ENCODE data around the gene RAB6A. TPM values are rescaled to one million over a fixed set of nuclear protein-coding genes. Genes with fewer than 3 reads are reported as not detected.
"Not testable (repeated sequence)": the region's sequence is repeated elsewhere in the genome, so short reads cannot be mapped to it uniquely, and the experiment has no call there.

Gene RAB6A
- total RNA-seq, 5 donors from 2014 or later (not counting 1 experiment from before 2014, with no cell fraction given): 58.1 to 118 (median 102) TPM

GRCh38 chr11:73735959-73736358 lies 24.9 kb downstream of the RAB6A start:
- H3K4me3 ChIP-seq (ENCODE audit: control insufficient read depth in 1 of 2, extremely low read depth in 1 of 2, low read length in 1 of 2); H3K36me3 Mint-ChIP-seq; H3K27me3 Mint-ChIP-seq; DNase-seq; H3K9me3 ChIP-seq; H3K36me3 ChIP-seq (ENCODE audit: control insufficient read depth in 2 of 2, extremely low read depth in 1 of 2, insufficient read depth in 1 of 2, low read length in 1 of 2); CTCF ChIA-PET; H3K4me3 Mint-ChIP-seq; ATAC-seq (replicated peaks in 1 of 4); H3K9me3 Mint-ChIP-seq; H3K27ac Mint-ChIP-seq; POLR2A ChIA-PET; H3K27me3 ChIP-seq (replicated peaks in 1 of 2; ENCODE audit: control insufficient read depth in 2 of 2, extremely low read depth in 1 of 2, insufficient read depth in 2 of 2, low read length in 1 of 2); H3K27ac ChIP-seq (ENCODE audit: low read length): not testable (repeated sequence)
- peaks cover 0 to 11% of the 10 kb centered on the region in 2 experiments for H3K4me1 ChIP-seq (ENCODE audit: control insufficient read depth in 1 of 2, extremely low read depth in 1 of 2, insufficient read depth in 2 of 2, low read length in 2 of 2)
- WGBS (ENCODE audit: insufficient coverage): 81% methylated on average over 5 of the region's 7 CpGs
- H3K4me1 Mint-ChIP-seq: peaks cover 22 to 34% (median 25%) of the 10 kb centered on the region in 3 donors

GRCh38 chr11:73734993-73735392 lies 25.9 kb downstream of the RAB6A start:
- Histone ChIP-seq H3K4me1 (ENCODE audit: control insufficient read depth in 1 of 2, extremely low read depth in 1 of 2, insufficient read depth in 2 of 2, low read length in 2 of 2) (peaks cover 0 to 11% of the 10 kb centered on the region in 2 experiments), H3K27me3 (replicated peaks in 1 of 2; ENCODE audit: control insufficient read depth in 2 of 2, extremely low read depth in 1 of 2, insufficient read depth in 2 of 2, low read length in 1 of 2) (no peaks in the 10 kb centered on the region), H3K36me3 (ENCODE audit: control insufficient read depth in 2 of 2, extremely low read depth in 1 of 2, insufficient read depth in 1 of 2, low read length in 1 of 2) (no peaks in the 10 kb centered on the region), H3K4me3 (ENCODE audit: control insufficient read depth in 1 of 2, extremely low read depth in 1 of 2, low read length in 1 of 2) (no peak overlapping the region), H3K27ac (ENCODE audit: low read length) (no peak overlapping the region), H3K9me3 (no peaks in the 10 kb centered on the region)
- Mint-ChIP-seq H3K27me3 (no peaks in the 10 kb centered on the region), H3K4me1 (peaks cover 24 to 37% (median 30%) of the 10 kb centered on the region in 3 donors), H3K27ac (no peak overlapping the region), H3K4me3 (no peak overlapping the region), H3K36me3 (peaks cover 15% of the 10 kb centered on the region), H3K9me3 (no peaks in the 10 kb centered on the region)
- CTCF ChIA-PET: no interaction called here
- no peak for DNase-seq
- ATAC-seq (replicated peaks in 1 of 4): no peak
- POLR2A ChIA-PET: no interaction called here

GRCh38 chr11:73734011-73734410 lies 26.9 kb downstream of the RAB6A start:
- H3K27me3 Mint-ChIP-seq: not testable (repeated sequence)
- H3K4me1 Mint-ChIP-seq: peaks cover 32 to 44% (median 38%) of the 10 kb centered on the region in 3 donors

DNA sequence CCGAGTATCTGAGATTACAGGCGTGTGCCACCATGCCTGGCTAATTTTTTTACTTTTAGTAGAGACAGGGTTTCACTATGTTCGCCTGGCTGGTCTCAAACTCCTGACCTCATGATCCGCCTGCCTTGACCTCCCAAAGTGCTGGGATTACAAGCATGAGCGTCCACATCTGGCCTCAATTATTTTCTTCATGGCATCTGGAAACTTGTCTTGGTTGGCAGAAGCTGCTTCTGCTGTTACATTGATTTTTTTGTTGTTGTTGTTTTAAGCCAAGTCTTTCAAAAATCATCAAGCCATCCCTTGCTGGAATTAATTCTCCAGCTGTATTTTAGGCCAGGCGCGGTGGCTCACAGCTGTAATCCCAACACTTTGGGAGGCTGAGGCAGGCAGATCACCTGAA lies 27.9 kb downstream of the RAB6A start:
- DNase-seq; H3K36me3 ChIP-seq (ENCODE audit: control insufficient read depth in 2 of 2, extremely low read depth in 1 of 2, insufficient read depth in 1 of 2, low read length in 1 of 2); H3K27me3 ChIP-seq (replicated peaks in 1 of 2; ENCODE audit: control insufficient read depth in 2 of 2, extremely low read depth in 1 of 2, insufficient read depth in 2 of 2, low read length in 1 of 2); POLR2A ChIA-PET; H3K27ac Mint-ChIP-seq; H3K9me3 ChIP-seq; ATAC-seq (replicated peaks in 1 of 4); H3K27ac ChIP-seq (ENCODE audit: low read length); H3K4me3 ChIP-seq (ENCODE audit: control insufficient read depth in 1 of 2, extremely low read depth in 1 of 2, low read length in 1 of 2); H3K9me3 Mint-ChIP-seq; H3K27me3 Mint-ChIP-seq; H3K4me1 ChIP-seq (ENCODE audit: control insufficient read depth in 1 of 2, extremely low read depth in 1 of 2, insufficient read depth in 2 of 2, low read length in 2 of 2); CTCF ChIA-PET; H3K4me3 Mint-ChIP-seq: not testable (repeated sequence)
- Mint-ChIP-seq H3K4me1 (peaks cover 34 to 44% (median 42%) of the 10 kb centered on the region in 3 donors), H3K36me3 (peaks cover 30% of the 10 kb centered on the region)
- WGBS (ENCODE audit: insufficient coverage): 100% methylated on average over 6 of the region's 7 CpGs

More at GRCh38 chr11:73734011-73734410, 26.9 kb downstream of the RAB6A start:
- peaks cover 23% of the 10 kb centered on the region for H3K36me3 Mint-ChIP-seq
- H3K9me3 Mint-ChIP-seq; H3K4me3 ChIP-seq (ENCODE audit: control insufficient read depth in 1 of 2, extremely low read depth in 1 of 2, low read length in 1 of 2); DNase-seq; H3K36me3 ChIP-seq (ENCODE audit: control insufficient read depth in 2 of 2, extremely low read depth in 1 of 2, insufficient read depth in 1 of 2, low read length in 1 of 2); POLR2A ChIA-PET; H3K27me3 ChIP-seq (replicated peaks in 1 of 2; ENCODE audit: control insufficient read depth in 2 of 2, extremely low read depth in 1 of 2, insufficient read depth in 2 of 2, low read length in 1 of 2); ATAC-seq (replicated peaks in 1 of 4); CTCF ChIA-PET; H3K27ac Mint-ChIP-seq; H3K9me3 ChIP-seq; H3K4me3 Mint-ChIP-seq; H3K27ac ChIP-seq (ENCODE audit: low read length): not testable (repeated sequence)
- 100% methylated on average over 3 of the region's 8 CpGs for WGBS (ENCODE audit: insufficient coverage)
- H3K4me1 ChIP-seq (ENCODE audit: control insufficient read depth in 1 of 2, extremely low read depth in 1 of 2, insufficient read depth in 2 of 2, low read length in 2 of 2): peaks cover 0 to 11% of the 10 kb centered on the region in 2 experiments

- H3K36me3 ChIP-seq (ENCODE audit: control insufficient read depth in 2 of 2, extremely low read depth in 1 of 2, insufficient read depth in 1 of 2, low read length in 1 of 2): peaks cover 0 to 2% of the 10 kb centered on the region in 2 donors
- no peaks in the 10 kb centered on the region for H3K4me1 ChIP-seq (ENCODE audit: control insufficient read depth in 1 of 2, extremely low read depth in 1 of 2, insufficient read depth in 2 of 2, low read length in 2 of 2)
- no peaks in the 10 kb centered on the region for H3K9me3 ChIP-seq
- DNase-seq: peak in 4 of 35 experiments; percentile 1 to 10 (median 4)
- Mint-ChIP-seq H3K27me3 (no peaks in the 10 kb centered on the region), H3K27ac (peak overlapping the region; percentile 32 to 45), H3K4me3 (no peak overlapping the region), H3K4me1 (peaks cover 25 to 38% (median 35%) of the 10 kb centered on the region in 3 donors), H3K36me3 (peaks cover 37% of the 10 kb centered on the region), H3K9me3 (no peaks in the 10 kb centered on the region)
- no peak for ATAC-seq (replicated peaks in 1 of 4)
- H3K27me3 ChIP-seq (replicated peaks in 1 of 2; ENCODE audit: control insufficient read depth in 2 of 2, extremely low read depth in 1 of 2, insufficient read depth in 2 of 2, low read length in 1 of 2): no peaks in the 10 kb centered on the region
- H3K4me3 ChIP-seq (ENCODE audit: control insufficient read depth in 1 of 2, extremely low read depth in 1 of 2, low read length in 1 of 2): no peak overlapping the region
- CTCF ChIA-PET: no interaction called here
- 94% methylated on average over 2 of the region's 3 CpGs for WGBS (ENCODE audit: insufficient coverage)
- POLR2A ChIA-PET: no interaction called here
- no peak overlapping the region for H3K27ac ChIP-seq (ENCODE audit: low read length)
Measured at GRCh38 chr11:73729594-73730206, 31.2 kb downstream of the RAB6A start.

DNA sequence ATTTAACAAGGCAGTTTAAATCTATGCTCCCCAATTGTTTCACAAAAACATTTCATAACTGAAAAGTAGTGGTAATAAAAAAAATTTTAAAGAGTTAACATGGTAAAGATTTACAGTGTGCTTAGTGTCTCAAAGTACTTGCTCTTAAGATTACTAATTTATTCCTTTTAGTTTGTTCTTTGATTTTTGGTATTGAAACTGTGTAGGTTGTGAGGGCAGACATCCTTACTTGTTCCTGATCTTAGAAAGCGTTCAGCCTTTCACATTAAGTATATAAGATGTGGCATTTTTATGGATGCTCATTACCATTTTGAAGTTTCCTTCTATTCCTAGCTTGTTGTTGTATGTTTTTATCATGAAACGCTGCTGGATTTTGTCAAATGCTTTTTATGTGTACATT lies 32.9 kb downstream of the RAB6A start:
- ATAC-seq (replicated peaks in 1 of 4) (no peak), DNase-seq (no peak)
- H3K9me3 Mint-ChIP-seq: no peaks in the 10 kb centered on the region
- POLR2A ChIA-PET: interaction anchor here in 1 of 2 donors (0.7 kb wide), 1 partner anchor 67 kb away, joined by 3 read pairs; no protein-coding TSS in a partner anchor
- no peaks in the 10 kb centered on the region for H3K9me3 ChIP-seq
- H3K27ac Mint-ChIP-seq: peak overlapping the region; percentile 48 to 55
- H3K36me3 ChIP-seq (ENCODE audit: control insufficient read depth in 2 of 2, extremely low read depth in 1 of 2, insufficient read depth in 1 of 2, low read length in 1 of 2): peaks cover 0 to 2% of the 10 kb centered on the region in 2 donors
- H3K4me3 ChIP-seq (ENCODE audit: control insufficient read depth in 1 of 2, extremely low read depth in 1 of 2, low read length in 1 of 2): no peak overlapping the region
- CTCF ChIA-PET: no interaction called here
- H3K36me3 Mint-ChIP-seq: peaks cover 38% of the 10 kb centered on the region
- H3K27ac ChIP-seq (ENCODE audit: low read length): no peak overlapping the region
- no peaks in the 10 kb centered on the region for H3K27me3 Mint-ChIP-seq
- no CpG with 5 or more reads among the region's 2 CpGs for WGBS (ENCODE audit: insufficient coverage)
- H3K4me1 ChIP-seq (ENCODE audit: control insufficient read depth in 1 of 2, extremely low read depth in 1 of 2, insufficient read depth in 2 of 2, low read length in 2 of 2): no peaks in the 10 kb centered on the region
- H3K4me1 Mint-ChIP-seq: peaks cover 20 to 32% (median 31%) of the 10 kb centered on the region in 3 donors
- no peaks in the 10 kb centered on the region for H3K27me3 ChIP-seq (replicated peaks in 1 of 2; ENCODE audit: control insufficient read depth in 2 of 2, extremely low read depth in 1 of 2, insufficient read depth in 2 of 2, low read length in 1 of 2)
- no peak overlapping the region for H3K4me3 Mint-ChIP-seq

Measured in T-cell (primary cell).